ENCODE results near the gene ZNF426.
"Not testable (repeated sequence)": the region's sequence is repeated elsewhere in the genome, so short reads cannot be mapped to it uniquely, and the experiment has no call there.

- TF ChIP-seq POLR2A, CTCF (IDR thresholded peaks at IDR 0.05): not testable (repeated sequence)
Observed at GRCh38 chr19:9539921-9540320, 1.5 kb upstream of the ZNF426 start.
